Ovary (tissue), 9 donors: ENCODE measurements around the gene RRP8. TPM values are rescaled to one million over a fixed set of nuclear protein-coding genes. Genes with fewer than 3 reads are reported as not detected.

Source experiments
- DNase-seq, 5 donors: peaks; one replicate each; pipeline ENCODE4 v3.0.0-alpha.2; 2019 to 2020
- H3K27ac ChIP-seq, 2 donors: fragments of 200-600 bp; one replicate each; pipeline versions ENCODE4 v1.5.1 to v1.8.0; 2019 to 2022
- H3K27me3 ChIP-seq: fragments of 200-600 bp; one replicate; pipeline ENCODE4 v1.8.0; 2022
- H3K36me3 ChIP-seq: fragments of 200-600 bp; sonication (generic); one replicate; pipeline ENCODE4 v1.5.1; 2019
- H3K4me1 ChIP-seq: one replicate; pipeline ENCODE4 v1.8.1; 2013; ENCODE audit warnings: mild to moderate bottlenecking, moderate library complexity; ENCODE audit not compliant: insufficient read depth
- H3K4me3 ChIP-seq: fragments of 200-600 bp; sonication (generic); one replicate; pipeline ENCODE4 v1.5.1; 2017
- H3K9me3 ChIP-seq, 2 donors: fragments of 200-600 bp in 1 of 2; sonication (generic) in 1 of 2; one replicate each; pipeline versions ENCODE4 v1.5.1 to v1.8.1; 2013 to 2019; ENCODE audit warnings: mild to moderate bottlenecking in 1 of 2, moderate library complexity in 1 of 2
- CTCF ChIP-seq, 3 donors: fragments of 450-650 bp in 2 of 3; fragments of 200-600 bp in 1 of 3; IDR thresholded peaks; one replicate each; pipeline versions ENCODE4 v1.5.1 to v1.8.0; 2016 to 2022; ENCODE audit warnings: antibody characterized with exemption in 3 of 3, mild to moderate bottlenecking in 1 of 3
- EP300 ChIP-seq: sonication (generic); formaldehyde crosslinking; IDR thresholded peaks from one replicate; pipeline ENCODE4 v1.6.1; 2017; ENCODE audit warnings: antibody characterized with exemption
- POLR2A ChIP-seq: fragments of 450-650 bp; IDR thresholded peaks from one replicate; pipeline ENCODE4 v1.6.1; 2017; ENCODE audit warnings: antibody characterized with exemption, mild to moderate bottlenecking, moderate library complexity
- WGBS, 3 donors: extraction: QIAGEN DNeasy Blood & Tissue Kit in 1 of 3; methylation state at CpG; one replicate each; pipeline versions ENCODE4 v1.1.5 to v1.1.7; 2013 to 2017; 5-methylcytosine and 5-hydroxymethylcytosine counted together
- intact Hi-C, 4 donors: fragments of 100-400 bp; cut with DNase I; formaldehyde crosslinking; loops; one replicate each; pipeline versions ENCODE4 v1.11.0 to v1.15.1; 2022 to 2023
- polyA plus RNA-seq, 2 donors: library from polyadenylated mRNA; stranded (reverse); fragments of 200-250 nt in 1 of 2; fragments of 350-450 nt in 1 of 2; fragmentation: Illumina TruSeq in 1 of 2; extraction: RNeasy Lipid Tissue Mini Kit (QIAGEN cat#74804) in 1 of 2; gene quantifications; one replicate each; pipeline ENCODE4 v1.2.3, GENCODE V29; 2013 to 2014
- total RNA-seq, 7 donors: library from RNA; depleted of rRNA in 2 of 7; stranded (reverse); fragments of >200 nt in 2 of 7; fragmentation: NEBNext Ultra II Directional in 3 of 7; extraction: Animal tissue kit (Norgen Biotek cat#: 25700) in 3 of 7; gene quantifications; one replicate each; pipeline versions ENCODE4 v1.1.0 to v1.2.4, GENCODE V29; 2016 to 2023
- donor health status: DM: no; HTN: no; CAD: no; lungs with moderate emphysema.
- donor health status: DM: no; HTN: no; CAD: no.
- donor health status: Bipolar disorder and iron deficiency.
- donor health status: DM: yes; HTN: yes; CAD: no.
- donor health status: DM: no; HTN: no; CAD: no.
- donor health status: DM: yes; HTN: yes; CAD: no.

The RRP8 gene
- total and polyA plus RNA-seq, 9 donors: 8.2 to 32.7 (median 17.1) TPM

GRCh38 chr11:6578134-6578533 is 25.3 kb downstream of the RRP8 start:
- Histone ChIP-seq H3K27ac (no peak overlapping the region), H3K36me3 (no peaks in the 10 kb centered on the region), H3K27me3 (no peaks in the 10 kb centered on the region), H3K4me3 (no peak overlapping the region), H3K9me3 (no peaks in the 10 kb centered on the region), H3K4me1 (peaks cover 6% of the 10 kb centered on the region)
- no peak for TF ChIP-seq CTCF (IDR thresholded peaks at IDR 0.05)
- no peak for TF ChIP-seq POLR2A
- TF ChIP-seq EP300: no peak
- no peak for DNase-seq
- intact Hi-C loops: no loop called here
- WGBS, 3 donors: 94 to 100% (median 98%) methylated on average over 1 of the region's 1 CpG

- intact Hi-C loops: no loop called here
- 27 to 34% (median 33%) methylated on average over 5 to 6 of the region's 6 CpGs for WGBS, 3 donors
- H3K27ac ChIP-seq: peak overlapping the region in 1 of 2 donors; percentile 63
- H3K4me1 ChIP-seq: peaks cover 6% of the 10 kb centered on the region
- no peaks in the 10 kb centered on the region for H3K27me3 ChIP-seq
- H3K9me3 ChIP-seq: no peaks in the 10 kb centered on the region
- H3K36me3 ChIP-seq: no peaks in the 10 kb centered on the region
- H3K4me3 ChIP-seq: no peak overlapping the region
- DNase-seq: peak in 4 of 5 donors; percentile 53 to 77 (median 58)
- no peak for TF ChIP-seq POLR2A
- TF ChIP-seq EP300: no peak
- TF ChIP-seq CTCF (IDR thresholded peaks at IDR 0.05): no peak
Observed at GRCh38 chr11:6576471-6577373, 26.7 kb downstream of the RRP8 start.

GRCh38 chr11:6574816-6575715 is 28.4 kb downstream of the RRP8 start:
- no peaks in the 10 kb centered on the region for H3K9me3 ChIP-seq
- peaks cover 6% of the 10 kb centered on the region for H3K4me1 ChIP-seq
- no peak for DNase-seq
- no peak overlapping the region for H3K27ac ChIP-seq
- no peak overlapping the region for H3K4me3 ChIP-seq
- H3K27me3 ChIP-seq: no peaks in the 10 kb centered on the region
- no peaks in the 10 kb centered on the region for H3K36me3 ChIP-seq
- intact Hi-C loops: no loop called here
- 88 to 89% (median 88%) methylated on average over 6 of the region's 6 CpGs for WGBS, 3 donors
- TF ChIP-seq CTCF (IDR thresholded peaks at IDR 0.05) (no peak), EP300 (no peak), POLR2A (no peak)

GRCh38 chr11:6572215-6572614 is 31.2 kb downstream of the RRP8 start:
- Histone ChIP-seq H3K27ac (no peak overlapping the region), H3K4me3 (no peak overlapping the region), H3K4me1 (peaks cover 9% of the 10 kb centered on the region), H3K36me3 (no peaks in the 10 kb centered on the region), H3K9me3 (no peaks in the 10 kb centered on the region), H3K27me3 (no peaks in the 10 kb centered on the region)
- DNase-seq: no peak
- TF ChIP-seq EP300 (no peak), CTCF (IDR thresholded peaks at IDR 0.05) (no peak), POLR2A (no peak)
- intact Hi-C loops: no loop called here
- 47 to 57% (median 49%) methylated on average over 2 of the region's 2 CpGs for WGBS, 3 donors
